Fibroblast of skin of right biceps (primary cell): Measurements from ENCODE around the gene RUSC2.
A peak's percentile ranks its signal among the peaks of the same experiment; 100 is the strongest.
"Not testable (repeated sequence)": the region's sequence is repeated elsewhere in the genome, so short reads cannot be mapped to it uniquely, and the experiment has no call there.

Experiments used
- DNase-seq: peaks from one replicate; pipeline ENCODE4 v3.0.0-alpha.2; 2013

RUSC2 gene

DNA sequence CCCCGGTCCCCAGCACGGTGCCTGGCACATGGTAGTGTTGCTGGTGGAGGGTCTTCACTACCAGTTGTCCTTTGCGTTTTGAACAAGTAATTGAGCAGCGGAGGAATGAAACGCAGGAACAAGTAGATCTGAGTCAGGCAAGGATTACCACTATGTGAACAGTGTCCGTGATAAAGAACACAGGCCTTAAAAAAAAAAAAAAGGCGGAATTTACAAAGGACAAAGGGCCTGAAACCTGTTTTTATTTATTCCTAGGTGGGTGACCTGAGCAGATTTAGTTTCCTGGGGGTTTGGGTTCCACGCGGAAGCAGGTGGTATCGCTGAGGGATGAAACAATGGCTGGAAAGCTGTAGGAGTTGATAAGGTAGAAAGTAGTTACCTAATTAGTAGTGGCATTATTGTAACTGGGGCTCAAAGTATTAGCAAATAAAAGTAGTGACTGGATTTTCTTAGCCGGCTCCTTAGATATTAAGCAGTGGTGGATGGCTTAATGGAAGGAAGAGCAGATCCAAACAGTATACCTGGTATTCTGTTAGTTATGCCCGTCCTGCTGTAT is 1.1 kb downstream of the RUSC2 start:
- peak; percentile 32 for DNase-seq

GRCh38 chr9:35493119-35493518 is 3.2 kb downstream of the RUSC2 start:
- not testable (repeated sequence) for DNase-seq

- no peak for DNase-seq
Measured at GRCh38 chr9:35495984-35496383, 6.1 kb downstream of the RUSC2 start.

DNA sequence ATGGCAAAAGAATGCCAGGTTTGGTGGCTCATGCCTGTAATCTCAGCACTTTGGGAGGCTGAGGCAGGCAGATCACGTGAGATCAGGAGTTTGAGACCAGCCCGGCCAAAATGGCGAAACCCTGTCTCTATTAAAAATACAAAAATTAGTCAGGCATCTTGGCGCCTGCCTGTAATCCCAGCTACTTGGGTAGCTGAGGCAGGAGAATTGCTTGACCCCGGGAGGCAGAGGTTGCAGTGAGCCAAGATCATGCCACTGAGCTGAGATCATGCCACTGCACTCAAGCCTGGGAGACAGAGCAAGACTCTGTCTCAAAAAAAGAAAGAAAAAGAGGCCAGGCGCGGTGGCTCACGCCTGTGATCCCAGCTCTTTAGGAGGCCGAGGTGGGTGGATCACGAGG is 8.3 kb downstream of the RUSC2 start:
- DNase-seq: not testable (repeated sequence)

- DNase-seq: no peak
Measured at GRCh38 chr9:35499029-35499700, 9.3 kb downstream of the RUSC2 start.

DNA sequence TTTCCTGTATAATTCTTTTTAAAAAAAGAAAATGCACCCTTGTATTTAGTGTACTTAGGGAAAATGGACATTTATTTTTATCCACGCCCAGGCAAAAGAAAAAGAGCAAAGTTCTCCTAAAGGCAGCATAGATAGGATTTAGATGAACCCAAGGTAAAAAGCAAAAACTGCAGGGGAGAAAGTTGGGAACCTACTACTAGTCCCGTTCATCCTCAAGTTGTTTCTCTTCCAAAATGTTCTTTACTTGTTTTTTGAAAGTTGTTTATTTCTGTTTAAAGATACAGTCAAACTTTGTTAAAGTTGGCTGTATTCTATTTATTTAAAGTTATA is 9.8 kb downstream of the RUSC2 start:
- DNase-seq: no peak

GRCh38 chr9:35500130-35500748 is 10.3 kb downstream of the RUSC2 start:
- no peak for DNase-seq

- DNase-seq: peak; percentile 46
Measured at GRCh38 chr9:35501946-35502345, 12.0 kb downstream of the RUSC2 start.

DNA sequence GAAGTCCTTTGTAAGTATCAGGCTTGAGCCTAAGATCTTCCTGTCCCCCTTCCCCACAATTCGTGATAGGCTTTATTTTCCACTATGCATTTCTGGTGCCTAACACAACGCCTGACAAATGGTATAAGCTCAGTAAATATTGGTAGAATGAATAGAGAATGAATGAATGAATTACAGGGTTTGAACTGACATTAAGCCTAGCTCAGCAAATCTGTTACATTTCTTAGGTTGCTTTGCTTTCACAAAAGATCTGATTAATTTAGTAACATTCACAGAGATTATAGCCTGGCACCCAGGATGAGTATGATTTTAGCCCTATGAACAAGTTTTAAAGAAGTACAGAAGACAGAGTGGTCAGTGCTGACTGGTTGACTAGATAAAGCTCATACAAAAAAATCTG is 16.4 kb downstream of the RUSC2 start:
- DNase-seq: no peak

DNA sequence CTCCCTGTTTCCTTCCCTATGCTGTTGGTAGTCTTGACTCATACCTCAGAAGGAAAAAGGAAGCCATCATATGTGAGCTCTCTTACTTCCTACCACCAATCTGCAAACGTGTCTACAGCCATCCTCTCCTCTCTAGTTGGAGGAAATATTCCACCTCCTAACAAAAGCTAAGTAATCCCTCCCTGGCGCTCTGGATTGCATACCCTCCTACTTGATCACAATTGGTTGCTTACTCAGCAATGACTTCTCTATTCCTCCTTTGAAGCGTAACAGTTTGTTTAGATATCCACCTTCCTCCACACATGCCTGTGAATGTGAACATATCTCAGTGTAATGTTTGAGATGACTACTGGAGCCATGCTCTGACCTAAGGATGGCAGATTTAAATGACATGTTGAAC is 18.2 kb downstream of the RUSC2 start:
- DNase-seq: no peak

- DNase-seq: no peak
Measured at GRCh38 chr9:35510383-35510753, 20.5 kb downstream of the RUSC2 start.

GRCh38 chr9:35510754-35511428 is 21.0 kb downstream of the RUSC2 start:
- peak; percentile 99 for DNase-seq

DNA sequence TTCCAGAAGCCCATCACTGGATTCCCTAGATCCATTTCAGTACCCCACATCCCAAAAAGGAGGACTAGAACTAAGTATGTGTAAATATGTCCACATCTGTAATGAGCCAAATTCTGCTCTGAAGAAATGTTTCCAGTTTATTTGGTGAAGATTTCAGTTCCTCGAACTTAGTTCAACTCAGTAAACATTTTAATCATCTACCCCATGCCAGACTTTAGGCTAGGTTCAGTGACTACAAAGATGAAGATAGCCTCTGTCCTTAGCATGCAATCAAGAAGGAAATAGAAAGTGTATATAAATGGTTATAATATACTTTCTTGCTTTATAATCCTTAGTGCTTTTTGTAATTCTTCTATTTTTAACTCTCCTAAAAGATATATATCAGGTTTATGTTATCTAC is 21.5 kb downstream of the RUSC2 start:
- no peak for DNase-seq

GRCh38 chr9:35515766-35516165 is 25.9 kb downstream of the RUSC2 start:
- DNase-seq: peak; percentile 59

DNA sequence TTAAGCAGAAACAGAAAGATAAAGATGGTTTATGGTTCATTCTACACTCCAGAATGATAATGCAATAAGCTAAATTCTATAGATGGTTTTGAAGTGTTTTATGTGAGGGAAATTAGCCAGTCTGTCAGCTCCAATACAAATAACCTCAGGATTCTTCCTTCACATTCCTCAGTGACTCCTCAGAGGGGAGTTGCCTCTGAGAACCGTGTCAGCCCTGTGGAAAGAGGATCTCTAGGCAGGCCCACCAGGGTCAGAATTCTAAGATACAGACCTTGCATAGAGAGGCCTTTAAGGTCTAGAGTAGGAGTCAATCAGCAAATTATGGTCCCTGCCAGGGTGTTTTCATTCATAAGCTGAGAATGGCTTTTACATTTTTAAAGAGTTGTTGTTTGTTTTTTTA is 26.6 kb downstream of the RUSC2 start:
- peak; percentile 94 for DNase-seq

GRCh38 chr9:35517131-35517530 is 27.2 kb downstream of the RUSC2 start:
- peak; percentile 67 for DNase-seq

- DNase-seq: no peak
Measured at GRCh38 chr9:35517552-35518224, 27.8 kb downstream of the RUSC2 start.

- peak; percentile 99 for DNase-seq
Measured at GRCh38 chr9:35518225-35518821, 28.4 kb downstream of the RUSC2 start.

GRCh38 chr9:35518981-35519679 is 29.2 kb downstream of the RUSC2 start:
- DNase-seq: peak; percentile 73

DNA sequence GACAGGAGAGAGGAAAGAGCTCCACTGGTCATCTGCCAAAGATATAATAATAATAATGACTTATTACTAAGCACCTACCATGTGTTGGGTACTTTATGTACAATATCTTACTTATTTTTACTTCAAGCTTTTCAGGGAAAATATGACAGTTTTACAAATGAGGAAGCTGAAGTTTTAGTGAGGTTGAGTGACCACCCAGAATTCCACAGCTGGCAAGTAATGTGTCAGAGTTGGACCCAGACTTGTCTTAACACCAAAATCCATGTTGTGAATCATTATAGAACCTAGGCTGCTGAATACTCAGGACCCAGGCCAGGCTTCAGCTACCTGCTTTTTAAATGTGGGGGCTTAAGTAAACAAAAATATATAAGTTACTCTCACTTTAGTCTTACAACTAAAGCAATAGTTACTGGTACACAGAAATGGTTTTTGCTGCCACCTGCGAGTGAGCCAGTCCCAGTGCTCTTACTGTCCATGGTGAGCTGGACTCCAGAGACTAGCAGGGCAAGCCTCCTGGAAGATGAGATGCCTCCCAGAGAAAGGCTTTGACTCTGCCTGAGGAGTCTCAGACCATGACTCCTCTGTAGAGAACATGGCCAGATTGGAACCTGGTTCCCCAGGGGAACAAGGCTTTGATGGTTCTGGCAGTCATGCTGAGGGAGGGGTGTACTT is 29.9 kb downstream of the RUSC2 start:
- DNase-seq: peak; percentile 43

- peak; percentile 20 for DNase-seq
Measured at GRCh38 chr9:35520364-35520710, 30.4 kb downstream of the RUSC2 start.

DNA sequence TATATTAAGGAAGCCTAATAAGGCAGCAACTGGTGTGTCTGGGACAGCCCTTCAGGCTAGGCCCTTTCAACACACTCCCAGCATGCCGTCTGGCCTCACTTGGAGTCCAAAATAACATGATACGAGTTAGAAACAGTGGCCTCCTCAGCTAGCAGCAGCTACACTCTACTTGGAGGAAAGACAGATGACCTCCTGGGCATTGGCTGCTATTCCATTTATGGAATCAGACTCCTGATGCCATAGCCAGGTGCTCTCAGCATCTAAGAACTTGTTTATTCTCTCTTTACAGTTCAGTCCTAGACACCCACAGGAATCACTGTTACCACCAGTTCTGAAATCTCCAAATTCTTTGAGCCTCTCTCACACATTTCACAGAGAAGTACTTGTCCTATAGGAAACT is 31.8 kb downstream of the RUSC2 start:
- peak; percentile 80 for DNase-seq
